Measurements from ENCODE around the gene ZFYVE21. TPM values are rescaled to one million over a fixed set of nuclear protein-coding genes. Genes with fewer than 3 reads are reported as not detected.

Gene ZFYVE21
- total RNA-seq, 1 experiment from 2014 or later = 45.7 TPM

- CTCF ChIA-PET = interaction anchor here (0.6 to 1.3 kb wide), 2 partner anchors 13 to 316 kb away, joined by 4 read pairs; no protein-coding TSS in a partner anchor
These were observed 2.1 kb upstream of the ZFYVE21 start for GRCh38 chr14:103713304-103714062.

GRCh38 chr14:103714063-103714724, 1.4 kb upstream of the ZFYVE21 start:
- H3K9me3 Mint-ChIP-seq (ENCODE audit: low read depth, unreplicated experiment) = no peaks in the 10 kb centered on the region
- no peak overlapping the region for H3K27ac Mint-ChIP-seq (ENCODE audit: unreplicated experiment)
- intact Hi-C loops (cut with micrococcal nuclease; ENCODE audit: unreplicated experiment) = no loop called here
- H3K4me3 Mint-ChIP-seq (ENCODE audit: low read depth, unreplicated experiment) = peak overlapping the region; percentile 94
- CTCF ChIA-PET = interaction anchor here (0.6 to 1.3 kb wide), 2 partner anchors 14 to 317 kb away, joined by 4 read pairs; no protein-coding TSS in a partner anchor
- no peaks in the 10 kb centered on the region for H3K27me3 Mint-ChIP-seq (ENCODE audit: unreplicated experiment)
- BruUV-seq (replicated peaks) = TSS peak; percentile 62
- DNase-seq = no peak
- TF ChIP-seq CTCF (IDR thresholded peaks at IDR 0.05; ENCODE audit: unreplicated experiment) = no peak
- peaks cover 64% of the 10 kb centered on the region for H3K36me3 Mint-ChIP-seq (ENCODE audit: insufficient read depth, unreplicated experiment)
- peaks cover 22% of the 10 kb centered on the region for H3K4me1 Mint-ChIP-seq (ENCODE audit: low read depth, unreplicated experiment)

More at GRCh38 chr14:103713304-103714062, 2.1 kb upstream of the ZFYVE21 start:
- no peak for TF ChIP-seq CTCF (IDR thresholded peaks at IDR 0.05; ENCODE audit: unreplicated experiment)
- Mint-ChIP-seq H3K36me3 (ENCODE audit: insufficient read depth, unreplicated experiment) (peaks cover 67% of the 10 kb centered on the region), H3K4me3 (ENCODE audit: low read depth, unreplicated experiment) (no peak overlapping the region), H3K27ac (ENCODE audit: unreplicated experiment) (peak overlapping the region; percentile 27), H3K4me1 (ENCODE audit: low read depth, unreplicated experiment) (peaks cover 22% of the 10 kb centered on the region), H3K9me3 (ENCODE audit: low read depth, unreplicated experiment) (no peaks in the 10 kb centered on the region), H3K27me3 (ENCODE audit: unreplicated experiment) (no peaks in the 10 kb centered on the region)
- intact Hi-C loops (cut with micrococcal nuclease; ENCODE audit: unreplicated experiment) = no loop called here
- no peak for DNase-seq
- no TSS peak for BruUV-seq (replicated peaks)

- Mint-ChIP-seq H3K4me1 (ENCODE audit: low read depth, unreplicated experiment) (peaks cover 23% of the 10 kb centered on the region), H3K36me3 (ENCODE audit: insufficient read depth, unreplicated experiment) (peaks cover 53% of the 10 kb centered on the region), H3K9me3 (ENCODE audit: low read depth, unreplicated experiment) (no peaks in the 10 kb centered on the region), H3K4me3 (ENCODE audit: low read depth, unreplicated experiment) (peak overlapping the region; percentile 94), H3K27me3 (ENCODE audit: unreplicated experiment) (no peaks in the 10 kb centered on the region), H3K27ac (ENCODE audit: unreplicated experiment) (no peak overlapping the region)
- TF ChIP-seq CTCF (IDR thresholded peaks at IDR 0.05; ENCODE audit: unreplicated experiment) = no peak
- peak; percentile 25 for DNase-seq
- BruUV-seq (replicated peaks) = no TSS peak
- intact Hi-C loops (cut with micrococcal nuclease; ENCODE audit: unreplicated experiment) = no loop called here
- CTCF ChIA-PET = interaction anchor here (0.5 kb wide), 1 partner anchor 316 kb away, joined by 3 read pairs; no protein-coding TSS in a partner anchor
These were observed 636 bp downstream of the ZFYVE21 start for GRCh38 chr14:103716091-103716801.

GRCh38 chr14:103716899-103717411, 1.3 kb downstream of the ZFYVE21 start:
- no peak for DNase-seq
- BruUV-seq (replicated peaks) = TSS peak; percentile 68
- CTCF ChIA-PET = no interaction called here
- Mint-ChIP-seq H3K27me3 (ENCODE audit: unreplicated experiment) (no peaks in the 10 kb centered on the region), H3K27ac (ENCODE audit: unreplicated experiment) (no peak overlapping the region), H3K4me1 (ENCODE audit: low read depth, unreplicated experiment) (peaks cover 30% of the 10 kb centered on the region), H3K9me3 (ENCODE audit: low read depth, unreplicated experiment) (no peaks in the 10 kb centered on the region), H3K36me3 (ENCODE audit: insufficient read depth, unreplicated experiment) (peaks cover 46% of the 10 kb centered on the region), H3K4me3 (ENCODE audit: low read depth, unreplicated experiment) (peak overlapping the region; percentile 94)
- TF ChIP-seq CTCF (IDR thresholded peaks at IDR 0.05; ENCODE audit: unreplicated experiment) = no peak
- intact Hi-C loops (cut with micrococcal nuclease; ENCODE audit: unreplicated experiment) = no loop called here
